Pulmonary artery endothelial cell (primary cell): Measurements from ENCODE around the gene MARCHF3. TPM values are rescaled to one million over a fixed set of nuclear protein-coding genes. Genes with fewer than 3 reads are reported as not detected.
"Not testable (repeated sequence)": the region's sequence is repeated elsewhere in the genome, so short reads cannot be mapped to it uniquely, and the experiment has no call there.

Experiments
- DNase-seq: peaks from one replicate; pipeline ENCODE4 v3.0.0-alpha.2; 2011; ENCODE audit warnings: low read depth, low spot score
- total RNA-seq: library from RNA; depleted of rRNA; stranded (reverse); fragments of >200 nt; gene quantifications from 2 replicates; pipeline ENCODE4 v1.2.3, GENCODE V29; 2014

Gene MARCHF3
- total RNA-seq, 1 donor from 2014 or later: 101 TPM

DNA sequence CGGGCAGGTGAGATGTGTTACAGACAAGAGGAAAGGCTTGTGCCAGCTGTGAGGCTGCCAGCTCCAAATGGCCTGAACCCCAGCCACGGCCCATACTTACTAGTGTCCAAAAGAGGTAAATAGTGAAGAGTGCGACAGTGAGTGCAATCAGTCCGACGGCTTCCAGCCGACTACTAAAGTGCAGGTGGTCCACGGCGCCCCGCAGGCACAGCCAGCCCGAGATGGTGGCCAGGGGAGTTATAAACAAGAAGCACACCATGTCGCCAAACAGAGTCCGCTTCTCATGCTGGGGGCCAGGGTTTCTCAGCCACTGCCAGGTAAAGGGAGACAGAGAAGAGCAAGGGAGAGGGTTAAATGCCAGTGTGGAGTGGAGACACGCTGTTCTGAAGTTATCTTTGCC lies 152.3 kb downstream of the MARCHF3 start:
- no peak for DNase-seq

- no peak for DNase-seq
These were observed 152.8 kb downstream of the MARCHF3 start for GRCh38 chr5:126877602-126878001.

- no peak for DNase-seq
These were observed 155.0 kb downstream of the MARCHF3 start for GRCh38 chr5:126875303-126875785.

DNA sequence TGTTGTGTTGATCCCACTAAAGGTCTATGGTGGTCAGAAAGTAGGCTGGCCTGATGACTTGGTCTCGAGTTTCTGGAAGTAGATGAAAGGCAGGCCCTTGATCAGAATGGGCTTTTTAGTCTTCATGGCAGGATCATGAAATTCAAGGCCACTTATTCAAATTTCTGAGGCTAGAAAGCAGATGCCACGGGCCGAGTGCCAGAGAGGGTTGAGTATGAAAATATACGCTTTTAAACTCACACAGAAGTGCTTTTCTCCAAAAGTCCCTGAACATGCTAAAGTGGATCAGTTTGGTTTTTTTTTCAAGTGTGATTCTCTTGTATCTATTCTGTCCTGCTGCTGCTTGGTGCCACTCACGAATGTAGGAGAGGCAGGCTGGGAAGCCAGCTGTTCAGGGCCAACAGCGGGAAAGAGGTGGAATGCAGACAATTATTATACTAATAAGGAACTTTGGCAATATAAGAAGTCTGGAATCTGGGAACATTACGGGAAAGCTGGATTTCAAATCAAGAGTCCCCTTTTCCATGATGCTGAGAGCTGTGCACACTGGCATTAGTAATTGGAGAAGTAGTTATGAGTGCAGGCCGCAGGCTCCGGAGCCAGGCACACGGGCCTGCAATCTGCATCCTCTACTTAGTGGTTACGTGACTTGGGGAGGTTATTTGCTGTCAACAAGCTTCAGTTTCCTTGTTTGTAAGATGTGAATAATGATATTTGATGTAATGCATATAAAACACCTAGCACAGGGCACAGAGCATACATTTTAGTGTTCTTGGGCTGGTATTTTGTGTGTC lies 157.6 kb downstream of the MARCHF3 start:
- DNase-seq: no peak

- DNase-seq: no peak
These were observed 158.9 kb downstream of the MARCHF3 start for GRCh38 chr5:126871441-126871840.

DNA sequence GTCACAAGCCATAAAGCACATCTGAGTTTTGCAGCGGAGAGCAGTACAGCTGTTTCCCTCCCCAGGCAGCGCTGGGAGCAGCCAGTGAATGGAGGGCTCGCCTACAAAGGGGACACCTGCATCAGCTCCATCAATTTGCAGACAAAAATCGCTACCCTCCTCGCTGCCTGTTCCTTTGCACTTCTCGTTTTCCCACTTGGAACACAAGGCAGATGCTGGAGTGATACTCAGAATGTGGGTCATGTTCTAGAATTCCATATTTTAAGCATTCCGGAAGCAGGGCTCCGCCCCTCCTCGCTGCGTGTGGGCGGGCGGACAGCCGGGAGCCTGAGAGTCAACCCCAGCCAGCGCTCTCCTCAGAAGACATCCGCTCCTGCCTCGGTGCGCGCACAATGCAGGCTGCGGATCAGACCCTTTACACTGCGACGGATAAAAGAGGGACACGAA lies 161.3 kb downstream of the MARCHF3 start:
- DNase-seq: no peak

DNA sequence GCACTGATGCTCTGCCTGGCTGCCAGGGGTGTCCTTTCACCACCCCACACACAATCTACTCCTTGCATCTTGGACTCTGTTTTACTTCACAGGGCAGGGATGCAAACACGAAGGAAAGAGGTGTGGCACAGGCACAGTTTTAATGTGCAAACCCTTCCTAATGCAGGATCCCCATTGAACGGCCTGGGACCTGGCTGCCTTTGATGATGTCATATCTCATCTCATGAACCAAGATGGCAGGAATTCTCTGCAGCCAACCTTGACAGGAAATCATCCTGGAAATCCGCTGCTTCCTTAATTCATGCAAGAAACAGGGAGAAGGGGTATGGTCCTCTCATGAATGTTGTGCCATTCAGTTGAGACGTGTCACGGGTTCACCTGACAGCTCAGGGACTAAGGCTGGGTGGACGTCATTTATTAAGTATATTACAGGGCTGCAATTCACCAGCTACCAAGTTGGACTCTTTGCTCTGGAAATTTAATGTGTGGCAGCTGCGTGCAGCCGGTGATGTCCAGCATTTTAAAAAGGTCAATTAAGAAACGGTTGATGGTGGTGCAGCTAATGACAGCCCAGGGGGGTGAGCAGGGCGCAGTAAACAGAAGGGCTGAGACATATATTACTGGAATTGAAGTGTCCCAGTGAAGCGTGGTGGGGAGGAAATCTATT lies 161.9 kb downstream of the MARCHF3 start:
- no peak for DNase-seq

- no peak for DNase-seq
These were observed 163.3 kb downstream of the MARCHF3 start for GRCh38 chr5:126866851-126867636.

GRCh38 chr5:126865299-126865698 lies 165.1 kb downstream of the MARCHF3 start:
- no peak for DNase-seq

DNA sequence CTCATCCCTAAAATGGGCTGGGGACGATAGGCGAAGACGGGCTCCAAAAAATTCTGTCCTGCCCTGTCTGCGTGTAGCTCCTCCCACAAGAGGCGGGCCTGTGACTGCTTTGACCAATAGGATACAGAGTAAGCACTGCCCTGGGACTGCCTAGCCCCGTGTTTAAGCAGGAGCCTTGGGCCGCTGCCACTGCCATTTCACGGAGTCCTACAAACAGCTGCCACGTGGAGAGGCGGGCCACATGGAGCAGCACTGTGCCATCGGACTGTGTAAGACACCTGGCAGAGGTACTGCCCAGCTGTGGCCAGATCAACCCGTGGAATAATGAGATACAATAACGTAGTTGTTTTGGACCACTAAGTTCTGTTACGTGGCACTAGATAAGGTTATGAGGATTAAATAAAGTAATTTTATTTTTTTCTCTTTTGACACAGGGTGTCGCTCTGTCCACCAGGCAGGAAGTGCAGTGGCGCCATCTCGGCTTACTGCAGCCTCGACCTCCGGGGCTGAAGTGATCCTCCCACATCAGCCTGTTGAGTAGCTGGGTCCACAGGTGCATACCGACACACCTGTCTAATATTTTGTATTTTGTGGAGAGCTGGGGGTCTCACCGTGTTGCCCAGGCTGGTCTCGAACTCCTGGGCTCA lies 166.2 kb downstream of the MARCHF3 start:
- DNase-seq: no peak

GRCh38 chr5:126863402-126863801 lies 167.0 kb downstream of the MARCHF3 start:
- no peak for DNase-seq

DNA sequence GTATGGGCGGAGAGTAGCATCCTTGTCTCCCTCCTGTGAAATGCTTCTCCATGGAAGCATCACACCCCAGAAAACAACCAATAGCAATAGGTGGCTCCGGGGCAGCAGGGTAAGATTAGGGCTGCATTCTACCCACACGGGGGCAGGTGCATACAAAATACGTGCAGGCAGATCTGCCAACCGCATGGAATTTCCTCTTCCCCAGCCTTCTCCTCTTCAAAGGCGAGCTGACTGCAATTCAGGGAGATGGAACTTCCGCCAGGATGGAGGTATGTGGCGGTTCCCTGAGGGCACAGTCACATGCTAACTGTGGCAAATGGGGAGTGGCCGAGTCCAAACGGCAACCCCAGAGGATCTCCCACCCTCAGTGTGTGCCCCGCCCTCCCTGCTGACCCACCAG lies 171.9 kb downstream of the MARCHF3 start:
- no peak for DNase-seq

DNA sequence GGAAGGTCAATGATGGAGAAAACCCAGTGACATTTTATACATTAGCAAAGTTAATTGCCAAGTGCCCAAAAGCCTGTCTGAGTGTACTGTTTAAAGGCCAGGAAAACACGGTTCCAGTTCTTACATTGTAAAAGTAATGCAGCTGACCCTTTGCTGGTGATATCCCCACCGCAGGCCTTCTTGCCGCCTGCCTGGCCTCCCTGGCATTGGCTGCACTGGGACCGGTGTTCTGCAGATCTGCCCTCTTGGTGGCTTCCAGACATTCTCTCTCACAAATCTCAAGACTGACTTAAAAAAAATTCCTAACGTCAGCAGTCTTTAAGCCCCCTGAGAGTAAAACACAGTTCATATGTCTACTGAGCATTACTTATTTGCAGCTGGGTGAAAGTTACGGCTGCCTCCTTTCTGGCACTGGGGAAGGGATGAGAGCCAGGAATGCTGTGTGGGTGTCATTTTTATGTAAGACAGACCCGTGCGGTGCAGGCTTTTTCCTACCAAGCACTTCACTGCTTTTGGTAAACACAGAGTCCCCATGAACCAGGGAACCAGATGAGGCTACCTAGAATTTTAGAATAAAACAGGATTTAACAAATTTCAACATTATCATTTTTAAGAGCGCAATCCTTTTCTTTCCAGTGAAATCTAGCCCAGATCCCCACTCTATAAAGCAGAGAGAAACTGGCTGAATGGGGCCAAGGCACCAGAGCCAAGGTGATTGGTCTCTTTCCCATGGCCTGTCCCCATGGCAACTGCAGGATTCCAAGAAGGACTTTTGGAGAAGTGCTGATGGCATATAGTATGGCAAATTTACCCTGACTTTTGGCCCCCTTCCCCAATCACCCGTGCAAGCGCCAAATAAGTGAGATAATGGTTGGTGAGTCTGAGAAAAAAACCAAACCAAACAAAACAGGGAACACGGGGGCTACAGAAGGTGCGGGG lies 172.6 kb downstream of the MARCHF3 start:
- DNase-seq: no peak

DNA sequence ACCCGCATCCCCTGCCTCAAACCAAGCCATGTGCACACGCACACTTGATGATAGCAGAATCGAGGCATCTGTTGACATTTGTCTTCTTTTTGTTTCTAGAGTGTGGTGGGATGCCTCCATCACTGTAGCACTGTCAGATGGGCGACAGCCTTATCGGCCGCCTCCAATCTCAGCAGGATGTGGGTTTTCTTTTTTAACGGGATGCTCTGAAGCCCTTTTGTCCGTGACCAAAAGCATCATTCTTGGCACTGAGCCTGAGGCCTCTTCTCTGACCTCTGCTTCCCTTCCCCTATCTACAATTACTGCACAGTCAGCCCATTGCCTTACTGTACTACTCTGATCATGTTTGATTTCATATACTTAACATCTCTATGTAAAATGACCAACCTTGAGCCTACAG lies 175.1 kb downstream of the MARCHF3 start:
- no peak for DNase-seq

- DNase-seq: no peak
These were observed 175.7 kb downstream of the MARCHF3 start for GRCh38 chr5:126854526-126855110.

- not testable (repeated sequence) for DNase-seq
These were observed 176.6 kb downstream of the MARCHF3 start for GRCh38 chr5:126853541-126854307.

DNA sequence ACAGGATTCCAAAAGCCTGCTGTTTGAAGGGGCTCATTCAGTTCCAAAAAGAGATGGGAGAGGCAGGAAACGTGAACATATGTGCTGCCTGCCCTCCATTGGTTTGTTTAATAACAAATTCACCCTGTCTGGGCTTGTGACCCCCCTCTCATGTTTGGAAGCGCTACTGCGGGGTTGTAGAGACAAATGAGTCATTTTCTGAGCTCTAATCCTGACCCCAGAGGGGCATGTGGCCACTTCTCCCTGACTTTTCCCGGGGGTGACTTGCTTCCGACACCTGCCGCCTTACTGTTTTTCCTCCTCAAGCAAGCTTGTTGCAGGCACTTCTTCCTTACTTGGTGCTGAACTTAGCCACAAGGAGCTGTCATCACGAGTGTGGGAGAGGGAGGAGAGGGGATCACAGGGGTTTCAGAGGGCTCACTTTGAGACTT lies 177.5 kb downstream of the MARCHF3 start:
- no peak for DNase-seq

- DNase-seq: no peak
These were observed 178.2 kb downstream of the MARCHF3 start for GRCh38 chr5:126852091-126852571.

- no peak for DNase-seq
These were observed 178.8 kb downstream of the MARCHF3 start for GRCh38 chr5:126851501-126852011.
